DLD1 (cell line): ENCODE measurements around the gene ADAM11.

ENCODE experiments used
- in situ Hi-C: cut with HindIII; loops from 2 replicates; pipeline ENCODE4 v1.10.0; 2017; ENCODE audit warnings: low sequenced_read_pairs

The ADAM11 gene

DNA sequence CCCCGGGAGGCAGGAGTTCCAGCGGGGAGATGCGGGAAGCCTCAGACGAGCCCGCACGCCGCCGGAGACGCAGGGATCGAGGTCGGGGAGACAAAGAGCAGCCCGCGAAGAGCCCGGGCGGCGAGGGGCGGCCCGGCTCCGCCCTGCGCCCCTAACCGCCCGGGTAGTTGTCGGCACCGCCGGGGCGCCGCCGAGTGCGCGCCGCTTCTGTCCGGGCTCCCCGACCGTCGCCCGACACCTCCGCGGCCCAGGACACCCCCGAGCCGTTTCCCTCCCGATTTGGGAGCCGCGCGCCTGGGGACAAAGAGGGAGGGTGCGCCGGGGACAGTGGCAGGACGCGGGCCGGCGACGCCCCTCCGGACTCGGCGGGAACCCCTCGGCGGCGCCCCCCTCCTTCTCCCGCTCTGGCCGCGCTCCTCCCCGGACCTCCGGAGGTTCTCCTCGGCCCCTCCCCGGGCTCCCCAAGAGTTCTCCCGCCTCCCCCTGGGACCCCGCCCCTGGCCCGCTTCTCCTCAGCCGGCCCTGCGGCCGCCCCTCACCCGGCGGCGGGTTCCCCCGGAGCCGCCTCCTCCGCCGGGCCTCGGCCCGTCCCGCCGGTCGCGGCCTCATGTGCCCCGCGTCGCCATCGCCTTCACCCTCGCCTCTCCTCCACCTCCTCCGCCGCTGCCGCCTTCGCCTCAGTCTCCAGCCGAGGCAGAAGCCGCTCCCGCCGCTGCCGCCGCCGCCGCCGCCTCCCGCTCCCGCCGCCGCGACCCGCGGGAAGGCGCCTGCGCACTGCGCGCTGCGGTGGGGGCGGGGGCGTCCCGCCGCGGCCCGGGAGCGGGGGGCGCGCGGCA lies 71.0 kb downstream of the ADAM11 start, which contains the start of gene GJC1:
Gene GJC1 (minus strand): TSS at position 765 of the 836 bp plus-strand sequence. CDS start 24,470 bp downstream, outside the sequence.
- in situ Hi-C loops = no loop called here

DNA sequence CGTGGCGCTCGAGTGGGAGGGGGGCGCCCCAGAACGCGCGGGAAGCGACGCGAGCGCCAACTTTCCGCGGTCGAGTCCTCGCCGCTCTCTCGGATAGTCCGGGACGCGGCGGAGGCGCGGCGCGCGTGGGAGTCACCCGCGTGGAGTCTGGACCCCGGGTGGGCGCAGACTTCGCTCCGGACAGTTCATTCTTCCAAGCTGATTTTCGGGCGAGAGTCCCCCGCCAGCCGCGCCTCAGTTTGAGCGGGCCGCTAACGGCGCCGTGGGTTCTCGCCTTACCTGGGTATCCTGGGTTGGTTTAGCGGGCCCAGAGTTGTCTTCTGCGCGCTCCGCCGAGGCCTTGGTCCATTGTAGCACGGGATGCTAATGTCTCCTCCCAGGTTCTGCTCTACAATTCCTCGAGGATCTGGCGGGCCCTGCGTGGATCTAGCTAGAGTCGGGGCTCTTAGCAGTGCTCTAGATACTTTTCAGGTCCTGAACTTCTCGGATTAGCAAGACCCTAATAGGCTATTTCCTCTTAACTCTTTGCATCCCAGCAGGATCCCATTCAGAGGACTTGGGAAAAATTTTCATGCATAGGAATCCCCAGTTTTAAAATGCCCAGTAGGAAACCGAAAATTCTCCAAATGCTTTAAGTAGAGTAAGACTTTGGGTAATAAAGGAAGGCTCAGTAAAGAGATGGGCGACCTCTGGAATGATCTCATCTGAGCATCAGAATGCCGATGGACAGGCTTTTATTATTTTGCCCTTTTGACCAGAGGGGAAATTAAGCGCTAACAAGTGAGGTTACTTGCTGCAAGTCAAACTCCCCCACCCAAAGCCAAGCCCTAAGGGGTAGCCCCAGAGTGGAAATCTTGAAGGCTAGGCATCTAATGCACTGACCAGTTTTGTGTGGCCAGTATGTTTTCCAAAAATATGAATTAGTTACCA lies 71.8 kb downstream of the ADAM11 start:
- in situ Hi-C loops = no loop called here

- in situ Hi-C loops = no loop called here
Observed at GRCh38 chr17:44831371-44831770, 72.6 kb downstream of the ADAM11 start.
